CD4-positive, alpha-beta T cell treated with Interleukin-6 at 100 ng/mL for 8 hours (primary cell): ENCODE data around the gene THSD4.

ENCODE experiments used
- DNase-seq: peaks from one replicate; pipeline ENCODE4 v3.0.0-alpha.2; 2020; ENCODE audit warnings: mixed read lengths, low spot score

THSD4 gene

DNA sequence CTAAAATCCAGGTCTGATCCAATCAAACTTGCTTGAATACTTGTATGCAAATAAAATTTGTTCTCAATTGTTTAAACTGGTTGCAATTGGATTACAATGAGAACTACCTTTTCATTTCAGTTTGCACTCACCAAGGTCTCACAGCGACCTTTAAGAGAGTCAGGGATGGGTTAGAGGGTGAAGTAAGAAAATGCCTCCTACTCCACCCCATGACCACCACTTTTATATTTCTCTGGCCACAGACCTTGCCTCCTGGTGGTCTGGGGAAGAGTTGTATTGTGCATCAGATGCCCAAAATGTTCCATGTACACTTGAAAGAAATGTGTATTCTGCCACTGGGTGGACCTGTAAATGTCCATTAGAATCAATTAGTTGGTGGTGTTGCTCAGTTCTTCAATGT is 16.4 kb upstream of the THSD4 start:
- DNase-seq = no peak

DNA sequence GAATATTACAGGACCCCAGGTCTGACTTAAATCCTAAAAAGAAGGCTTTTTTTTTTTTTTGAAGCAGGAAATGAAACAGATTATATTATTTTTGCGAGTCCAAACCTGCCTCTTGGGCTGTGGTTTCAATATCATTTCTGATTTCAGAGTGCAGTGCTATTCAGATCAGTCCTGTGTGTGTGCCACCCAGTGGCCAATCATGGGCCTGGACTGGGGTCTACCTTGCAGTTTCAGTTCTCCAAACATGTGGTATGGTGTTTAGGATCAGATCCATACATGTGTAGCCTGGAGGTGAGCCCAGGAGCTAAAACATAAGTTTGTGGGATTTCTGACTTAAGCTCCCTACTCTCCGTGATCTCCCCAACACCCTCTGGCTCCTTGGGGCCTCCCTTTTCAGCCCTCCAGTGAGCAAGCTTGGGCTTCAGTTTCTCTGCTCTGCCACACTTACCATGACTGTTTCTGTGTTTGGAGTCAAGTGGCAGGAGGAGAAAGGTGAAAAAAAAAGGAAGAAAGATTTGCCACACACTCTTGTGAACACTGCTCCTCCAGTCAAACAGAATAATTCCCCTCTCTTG is 12.1 kb upstream of the THSD4 start:
- no peak for DNase-seq

DNA sequence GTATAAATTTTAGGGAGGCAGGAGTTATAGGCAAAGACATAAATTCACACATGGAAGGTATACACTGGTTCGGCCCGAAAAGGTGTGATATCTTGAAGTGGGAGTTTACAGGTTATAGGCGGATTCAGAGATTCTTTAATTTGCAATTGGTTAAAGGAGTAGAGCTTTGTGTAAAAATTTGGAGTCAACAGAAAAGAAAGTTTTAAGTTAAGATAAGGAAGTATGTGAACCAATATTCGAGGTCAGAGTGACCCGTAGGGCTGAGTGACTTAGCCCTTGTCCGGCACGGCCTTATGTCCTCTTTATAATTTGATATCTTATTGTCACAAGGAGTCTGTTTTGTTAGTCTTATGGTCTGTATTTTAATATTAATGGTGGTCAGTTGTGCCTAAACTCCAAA is 10.6 kb upstream of the THSD4 start:
- no peak for DNase-seq

DNA sequence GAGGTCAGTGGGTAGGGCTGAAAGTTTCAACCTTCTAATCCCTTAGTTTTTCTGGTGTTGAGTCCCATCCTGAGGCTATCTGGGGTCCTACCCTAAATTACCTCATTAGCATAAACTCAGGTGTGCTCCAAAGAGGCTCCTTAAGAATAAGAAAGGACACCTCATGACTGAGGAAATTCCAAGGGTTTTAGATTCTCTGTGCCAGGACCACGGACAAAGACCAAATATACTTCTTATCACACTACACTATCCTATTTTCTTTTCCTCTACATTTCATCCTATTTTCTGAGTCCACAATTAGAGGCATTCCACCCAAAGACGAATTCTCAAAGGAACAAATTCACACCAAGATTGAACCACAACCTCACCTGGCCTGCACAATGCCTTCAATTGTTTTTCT is 9.8 kb upstream of the THSD4 start:
- DNase-seq = no peak

- DNase-seq = no peak
These were observed 8.3 kb upstream of the THSD4 start for GRCh38 chr15:71106802-71107500.

- DNase-seq = no peak
These were observed 7.8 kb upstream of the THSD4 start for GRCh38 chr15:71107501-71107815.

DNA sequence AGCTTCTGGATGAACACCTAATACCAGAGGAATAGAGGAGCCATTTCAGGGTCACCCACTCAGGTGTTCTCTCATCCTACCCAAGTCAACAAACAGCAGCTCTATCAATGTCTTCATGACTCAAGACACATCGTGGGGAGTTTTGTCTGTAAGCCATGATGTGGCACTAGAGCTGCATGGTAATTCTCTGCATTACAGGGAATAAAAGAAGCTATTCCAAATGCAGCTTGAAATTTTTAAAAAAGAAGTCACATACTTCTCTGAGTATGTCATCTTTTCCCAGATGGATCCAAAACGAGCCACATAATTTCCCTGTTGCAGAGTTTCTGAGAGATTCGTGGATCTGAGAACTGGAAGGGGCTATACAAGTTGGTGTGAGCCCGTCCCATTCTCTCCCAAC is 6.1 kb upstream of the THSD4 start:
- no peak for DNase-seq

DNA sequence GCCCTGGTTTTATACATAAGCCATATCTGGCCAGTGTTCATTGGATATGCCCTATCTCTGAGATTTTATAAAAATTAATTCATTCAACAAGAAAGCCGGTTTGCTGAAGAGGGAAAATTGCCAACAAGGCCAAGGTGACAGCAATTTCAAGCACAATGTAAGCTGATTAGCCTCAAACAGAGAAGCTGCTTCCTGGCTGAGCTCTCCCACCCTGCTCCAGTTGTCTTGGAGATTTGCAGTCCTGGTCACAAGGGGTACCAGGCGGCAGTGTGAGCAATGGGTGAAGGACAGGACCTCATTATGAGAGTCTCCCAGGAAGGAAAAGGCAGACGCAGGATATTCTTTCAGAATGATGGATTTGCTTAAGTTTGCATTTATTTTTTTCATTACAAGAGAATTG is 5.4 kb upstream of the THSD4 start:
- no peak for DNase-seq

GRCh38 chr15:71110405-71111180 is 4.7 kb upstream of the THSD4 start:
- DNase-seq = no peak

GRCh38 chr15:71111181-71111565 is 4.1 kb upstream of the THSD4 start:
- DNase-seq = no peak

DNA sequence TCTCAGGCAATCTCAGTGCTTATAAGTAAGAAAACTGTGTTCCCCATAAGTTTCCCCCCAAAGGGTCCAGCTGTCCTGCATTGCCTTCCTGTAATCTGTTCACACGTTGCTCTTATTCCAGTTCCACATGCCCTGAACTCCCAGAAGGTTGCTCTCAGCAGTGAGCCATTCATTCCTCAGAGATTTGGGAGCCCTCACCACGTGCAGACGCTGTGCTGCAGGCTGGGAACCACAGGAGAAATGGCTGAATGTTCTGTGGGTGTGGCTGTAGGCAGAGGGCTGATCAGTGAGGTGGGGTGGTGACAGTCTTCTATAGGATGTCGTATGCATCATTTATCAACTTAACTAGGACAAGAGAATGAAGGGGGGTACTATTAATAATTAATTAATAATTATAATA is 3.3 kb upstream of the THSD4 start:
- DNase-seq = no peak

GRCh38 chr15:71112429-71112828 is 2.8 kb upstream of the THSD4 start:
- DNase-seq = no peak

DNA sequence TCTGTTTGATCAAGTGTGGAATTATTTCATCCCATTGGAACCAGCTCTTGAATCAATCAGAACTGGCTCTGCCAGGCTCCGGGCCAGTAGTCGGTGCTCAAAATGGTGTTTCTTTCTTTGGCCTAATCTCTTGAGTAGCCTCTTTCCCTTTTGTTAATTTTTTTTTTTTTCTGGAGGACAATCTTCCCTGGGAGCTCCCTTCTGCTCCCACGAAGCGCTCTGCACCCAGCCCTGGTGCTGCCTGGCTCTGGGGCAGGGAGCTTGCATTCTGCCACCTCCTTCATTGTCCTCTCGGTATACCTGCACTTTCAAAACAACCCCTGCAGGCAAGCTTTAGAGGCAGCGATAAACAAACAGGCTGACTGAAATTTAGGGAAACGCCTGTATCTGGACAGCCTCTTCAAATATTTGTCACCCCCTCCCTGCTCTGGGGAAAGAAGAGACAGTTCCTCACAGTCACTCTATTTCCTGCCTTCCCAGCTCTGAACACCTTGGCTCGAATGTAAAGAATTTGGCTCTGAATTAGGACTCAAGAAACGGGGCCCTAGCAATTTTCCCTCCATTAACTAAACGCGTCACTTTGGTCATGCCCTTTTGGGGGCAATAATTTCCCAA is 1.1 kb upstream of the THSD4 start:
- no peak for DNase-seq

GRCh38 chr15:71115567-71116351 is 488 bp downstream of the THSD4 start:
- DNase-seq = no peak

- no peak for DNase-seq
These were observed 1.1 kb downstream of the THSD4 start for GRCh38 chr15:71116366-71116765.

GRCh38 chr15:71116942-71117341 is 1.7 kb downstream of the THSD4 start:
- DNase-seq = no peak

DNA sequence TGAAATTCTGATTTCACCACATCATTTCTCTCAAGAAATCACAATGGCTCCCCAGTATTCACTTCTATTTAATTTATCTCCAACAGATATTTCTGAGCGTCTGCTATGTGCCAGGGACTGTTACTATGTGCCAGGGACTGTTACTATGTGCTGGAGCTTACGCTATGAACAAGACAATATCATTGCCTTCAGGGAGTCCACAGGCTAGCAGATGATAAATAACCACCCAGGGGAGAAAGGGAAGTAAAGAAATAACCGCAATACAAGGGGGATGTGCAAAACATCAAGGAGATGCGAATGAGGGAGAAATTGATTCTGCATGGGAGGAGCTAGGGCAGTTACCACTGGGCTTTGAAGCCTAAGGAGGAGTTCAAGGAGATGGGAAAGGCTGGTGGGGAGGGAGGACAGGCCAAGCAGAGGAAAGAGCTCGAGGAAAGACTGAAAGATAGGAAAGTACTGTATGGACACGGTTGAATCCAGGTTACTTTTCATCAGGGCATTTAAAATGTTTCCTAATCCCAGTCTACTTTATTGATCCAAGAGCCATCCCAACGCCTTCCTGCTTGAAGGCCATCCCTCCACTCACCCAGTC is 2.5 kb downstream of the THSD4 start:
- no peak for DNase-seq

DNA sequence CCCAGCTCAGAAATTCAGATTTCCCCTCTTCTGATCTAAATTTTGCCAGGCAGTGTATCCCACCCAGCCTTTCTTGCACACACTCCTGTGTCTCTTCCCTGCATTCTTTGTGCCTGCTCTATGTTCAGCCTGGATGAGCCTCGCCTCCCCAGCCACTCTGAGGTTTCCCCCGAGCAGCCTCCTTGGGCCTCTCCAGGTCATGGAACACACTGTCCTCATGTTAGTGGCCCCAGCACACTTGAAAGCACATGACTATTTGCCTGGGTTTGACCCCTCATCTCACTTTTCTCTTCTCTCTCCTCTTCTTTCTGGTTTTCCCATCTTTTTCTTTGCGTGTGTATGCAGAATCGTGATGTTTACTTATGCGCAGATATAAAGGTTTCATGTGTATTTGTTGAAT is 3.1 kb downstream of the THSD4 start:
- no peak for DNase-seq

DNA sequence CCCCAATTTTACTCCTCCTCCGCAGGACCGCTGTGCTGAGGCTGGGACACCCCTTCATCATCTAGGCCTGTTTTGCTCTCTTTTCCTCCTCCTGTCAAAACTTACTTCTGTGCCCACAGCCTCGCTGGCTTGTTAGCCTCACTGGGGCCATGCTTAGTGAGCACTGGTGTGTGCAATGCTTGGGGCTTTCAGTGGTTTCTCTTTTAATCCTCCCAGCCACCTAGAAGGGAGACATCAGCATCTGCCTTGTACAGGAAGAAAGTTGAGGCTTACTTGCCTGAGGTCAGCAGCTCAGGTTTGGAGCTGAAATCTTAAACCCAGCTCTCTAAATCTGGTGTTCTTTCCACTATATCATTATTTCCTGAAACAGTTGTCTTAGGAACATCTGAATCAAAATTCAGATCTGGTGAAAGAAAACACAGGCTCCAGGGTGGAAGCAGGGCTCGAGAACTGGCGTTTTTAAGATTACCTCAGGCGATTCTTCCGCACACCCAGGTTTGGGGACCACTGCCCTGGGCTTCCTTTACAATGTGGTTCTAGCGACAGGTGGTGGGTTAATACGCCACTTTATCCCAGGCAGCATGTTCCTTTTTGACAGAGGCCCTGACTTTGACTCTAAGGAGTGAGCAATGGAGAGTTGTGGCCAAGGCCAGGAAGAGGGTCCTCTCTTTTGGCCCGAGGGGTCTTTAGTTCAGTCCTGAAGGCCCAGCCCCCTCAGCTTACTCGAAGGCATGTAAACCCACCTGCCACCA is 3.8 kb downstream of the THSD4 start:
- DNase-seq = no peak

DNA sequence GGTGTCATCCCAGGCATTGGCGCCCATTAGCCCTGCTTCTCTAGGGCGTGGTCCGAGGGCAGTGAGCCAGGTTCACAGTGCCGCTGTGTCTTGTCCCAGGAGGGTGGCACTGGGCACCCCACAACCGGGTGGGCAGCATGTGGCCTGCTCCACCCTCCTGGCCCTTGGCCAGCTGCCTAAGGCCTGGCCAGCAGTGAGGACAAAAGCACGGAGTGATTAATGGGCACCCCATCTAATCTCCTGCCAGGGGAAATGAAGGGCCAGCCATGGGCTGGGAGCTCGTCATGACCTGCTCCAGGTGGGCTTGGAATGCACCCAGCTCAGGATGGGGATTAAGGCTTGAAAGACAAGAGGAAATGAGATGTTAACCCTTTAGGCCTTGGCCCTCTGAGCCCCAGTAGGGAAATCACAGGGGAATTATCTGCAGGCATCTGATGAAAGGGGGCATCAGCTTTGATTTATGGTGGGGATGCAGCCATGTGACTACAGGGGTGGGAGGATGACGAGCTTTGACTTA is 5.2 kb downstream of the THSD4 start:
- DNase-seq = no peak

GRCh38 chr15:71121442-71121841 is 6.2 kb downstream of the THSD4 start:
- DNase-seq = no peak
